ENCODE results near the gene CFDP1. TPM values are rescaled to one million over a fixed set of nuclear protein-coding genes. Genes with fewer than 3 reads are reported as not detected.

Gene CFDP1
- total and polyA plus RNA-seq, 2 of the 13 experiments (the other 11 are each of a cell fraction or from before 2014, with no cell fraction given), result 78.6 to 153 TPM

DNA sequence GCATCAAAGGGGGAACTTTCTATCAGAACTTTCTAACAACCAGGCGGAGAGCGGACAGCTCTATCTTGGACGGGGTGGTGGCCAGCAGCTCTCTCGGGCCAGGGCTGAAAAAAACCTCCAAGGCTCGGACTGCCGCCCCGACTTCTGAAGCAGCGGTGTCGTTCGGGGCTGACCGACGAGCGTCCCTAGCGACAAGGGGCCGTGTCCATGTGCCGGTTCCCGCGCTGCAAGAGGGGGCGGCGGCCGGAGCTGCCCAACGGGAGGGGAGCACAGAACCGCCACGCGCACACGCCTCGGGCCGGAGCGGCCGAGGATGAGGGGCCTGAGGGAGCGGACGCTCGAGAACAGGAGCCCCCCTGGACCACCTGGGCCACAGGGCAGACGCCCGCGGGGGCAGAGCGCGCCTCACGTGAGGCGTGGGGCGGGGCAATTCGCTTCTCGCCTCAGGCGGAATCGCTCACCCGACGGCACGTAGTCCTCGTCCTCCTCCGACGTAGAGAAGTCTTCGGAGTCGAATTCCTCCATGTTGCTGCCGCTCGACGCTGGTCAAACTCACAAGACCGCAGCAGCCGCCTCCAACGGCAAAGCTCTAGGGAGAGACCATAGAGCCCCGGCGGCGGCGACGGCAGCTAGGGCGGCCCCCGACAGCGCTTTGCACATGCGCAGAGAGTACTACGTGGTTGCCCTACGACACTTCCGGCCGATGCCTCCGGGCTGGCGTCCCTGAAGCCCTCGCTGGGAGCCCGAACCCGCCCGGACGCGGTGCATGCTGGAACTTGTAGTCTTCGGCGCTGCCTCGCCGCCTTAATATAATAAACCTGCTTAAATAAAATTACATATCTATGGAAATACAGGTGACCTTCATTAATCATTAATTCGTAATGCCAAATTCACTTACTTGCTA, at the start of gene CFDP1 (continued):
- no peak; the same call in 1 of the 2 replicates for TF ChIP-seq PHF21A (CRISPR knock-in tag; IDR thresholded peaks at IDR 0.05)
- TF ChIP-seq, protein P1, sequence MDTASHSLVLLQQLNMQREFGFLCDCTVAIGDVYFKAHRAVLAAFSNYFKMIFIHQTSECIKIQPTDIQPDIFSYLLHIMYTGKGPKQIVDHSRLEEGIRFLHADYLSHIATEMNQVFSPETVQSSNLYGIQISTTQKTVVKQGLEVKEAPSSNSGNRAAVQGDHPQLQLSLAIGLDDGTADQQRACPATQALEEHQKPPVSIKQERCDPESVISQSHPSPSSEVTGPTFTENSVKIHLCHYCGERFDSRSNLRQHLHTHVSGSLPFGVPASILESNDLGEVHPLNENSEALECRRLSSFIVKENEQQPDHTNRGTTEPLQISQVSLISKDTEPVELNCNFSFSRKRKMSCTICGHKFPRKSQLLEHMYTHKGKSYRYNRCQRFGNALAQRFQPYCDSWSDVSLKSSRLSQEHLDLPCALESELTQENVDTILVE (CRISPR knock-in tag; IDR thresholded peaks at IDR 0.05), result 0 out of 2 replicates have a peak, but pooled peaks have one; percentile 15
- TF ChIP-seq HCFC1 (IDR thresholded peaks at IDR 0.05; ENCODE audit: low read depth, low read length), result peak; percentile 91
- TF ChIP-seq CENPX (CRISPR knock-in tag; IDR thresholded peaks at IDR 0.05), result no peak
- TF ChIP-seq PHF20 (CRISPR knock-in tag; IDR thresholded peaks at IDR 0.05), result peak; percentile 59
- peak; percentile 99 for TF ChIP-seq KLF15 (CRISPR knock-in tag; IDR thresholded peaks at IDR 0.05; ENCODE audit: borderline replicate concordance)
- TF ChIP-seq ZNF670 (CRISPR knock-in tag; IDR thresholded peaks at IDR 0.05; ENCODE audit: borderline replicate concordance), result peak; percentile 22; the same call in 1 of the 2 replicates
- no peak for TF ChIP-seq SOX6 (IDR thresholded peaks at IDR 0.05)
- peak; percentile 59 for TF ChIP-seq SOX6 (CRISPR knock-in tag; IDR thresholded peaks at IDR 0.05)
- TF ChIP-seq, protein P2, sequence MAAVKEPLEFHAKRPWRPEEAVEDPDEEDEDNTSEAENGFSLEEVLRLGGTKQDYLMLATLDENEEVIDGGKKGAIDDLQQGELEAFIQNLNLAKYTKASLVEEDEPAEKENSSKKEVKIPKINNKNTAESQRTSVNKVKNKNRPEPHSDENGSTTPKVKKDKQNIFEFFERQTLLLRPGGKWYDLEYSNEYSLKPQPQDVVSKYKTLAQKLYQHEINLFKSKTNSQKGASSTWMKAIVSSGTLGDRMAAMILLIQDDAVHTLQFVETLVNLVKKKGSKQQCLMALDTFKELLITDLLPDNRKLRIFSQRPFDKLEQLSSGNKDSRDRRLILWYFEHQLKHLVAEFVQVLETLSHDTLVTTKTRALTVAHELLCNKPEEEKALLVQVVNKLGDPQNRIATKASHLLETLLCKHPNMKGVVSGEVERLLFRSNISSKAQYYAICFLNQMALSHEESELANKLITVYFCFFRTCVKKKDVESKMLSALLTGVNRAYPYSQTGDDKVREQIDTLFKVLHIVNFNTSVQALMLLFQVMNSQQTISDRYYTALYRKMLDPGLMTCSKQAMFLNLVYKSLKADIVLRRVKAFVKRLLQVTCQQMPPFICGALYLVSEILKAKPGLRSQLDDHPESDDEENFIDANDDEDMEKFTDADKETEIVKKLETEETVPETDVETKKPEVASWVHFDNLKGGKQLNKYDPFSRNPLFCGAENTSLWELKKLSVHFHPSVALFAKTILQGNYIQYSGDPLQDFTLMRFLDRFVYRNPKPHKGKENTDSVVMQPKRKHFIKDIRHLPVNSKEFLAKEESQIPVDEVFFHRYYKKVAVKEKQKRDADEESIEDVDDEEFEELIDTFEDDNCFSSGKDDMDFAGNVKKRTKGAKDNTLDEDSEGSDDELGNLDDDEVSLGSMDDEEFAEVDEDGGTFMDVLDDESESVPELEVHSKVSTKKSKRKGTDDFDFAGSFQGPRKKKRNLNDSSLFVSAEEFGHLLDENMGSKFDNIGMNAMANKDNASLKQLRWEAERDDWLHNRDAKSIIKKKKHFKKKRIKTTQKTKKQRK (IDR thresholded peaks at IDR 0.05; ENCODE audit: low read length), result no peak
- peak; percentile 79 for TF ChIP-seq ZNF263 (CRISPR knock-in tag; IDR thresholded peaks at IDR 0.05)
- TF ChIP-seq, protein P3, sequence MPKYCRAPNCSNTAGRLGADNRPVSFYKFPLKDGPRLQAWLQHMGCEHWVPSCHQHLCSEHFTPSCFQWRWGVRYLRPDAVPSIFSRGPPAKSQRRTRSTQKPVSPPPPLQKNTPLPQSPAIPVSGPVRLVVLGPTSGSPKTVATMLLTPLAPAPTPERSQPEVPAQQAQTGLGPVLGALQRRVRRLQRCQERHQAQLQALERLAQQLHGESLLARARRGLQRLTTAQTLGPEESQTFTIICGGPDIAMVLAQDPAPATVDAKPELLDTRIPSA (CRISPR knock-in tag; IDR thresholded peaks at IDR 0.05; ENCODE audit: borderline replicate concordance), result peak; percentile 97
- no peak for TF ChIP-seq FOXK2 (IDR thresholded peaks at IDR 0.05)
- TF ChIP-seq CBX5 (CRISPR knock-in tag; IDR thresholded peaks at IDR 0.05; ENCODE audit: borderline replicate concordance), result peak; percentile 10; the same call in 1 of the 2 replicates
- TF ChIP-seq NR3C1 (CRISPR knock-in tag; IDR thresholded peaks at IDR 0.05), result no peak
- TF ChIP-seq, protein P4, sequence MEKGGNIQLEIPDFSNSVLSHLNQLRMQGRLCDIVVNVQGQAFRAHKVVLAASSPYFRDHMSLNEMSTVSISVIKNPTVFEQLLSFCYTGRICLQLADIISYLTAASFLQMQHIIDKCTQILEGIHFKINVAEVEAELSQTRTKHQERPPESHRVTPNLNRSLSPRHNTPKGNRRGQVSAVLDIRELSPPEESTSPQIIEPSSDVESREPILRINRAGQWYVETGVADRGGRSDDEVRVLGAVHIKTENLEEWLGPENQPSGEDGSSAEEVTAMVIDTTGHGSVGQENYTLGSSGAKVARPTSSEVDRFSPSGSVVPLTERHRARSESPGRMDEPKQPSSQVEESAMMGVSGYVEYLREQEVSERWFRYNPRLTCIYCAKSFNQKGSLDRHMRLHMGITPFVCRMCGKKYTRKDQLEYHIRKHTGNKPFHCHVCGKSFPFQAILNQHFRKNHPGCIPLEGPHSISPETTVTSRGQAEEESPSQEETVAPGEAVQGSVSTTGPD (CRISPR knock-in tag; IDR thresholded peaks at IDR 0.05), result no peak
- peak; percentile 24 for TF ChIP-seq CBX1 (IDR thresholded peaks at IDR 0.05; ENCODE audit: low read depth)
- TF ChIP-seq ZC3H4 (CRISPR knock-in tag; IDR thresholded peaks at IDR 0.05; ENCODE audit: borderline replicate concordance), result no peak
- peak; percentile 86 for TF ChIP-seq POLR2AphosphoS5 (IDR thresholded peaks at IDR 0.05; ENCODE audit: low read depth, low read length)
- 0 out of 2 replicates have a peak, but pooled peaks have one; percentile 7 for TF ChIP-seq PPARG (CRISPR knock-in tag; conservative IDR thresholded peaks at IDR 0.05)

Data from HepG2 (cell line).